ENCODE measurements around the gene FAM117A.
"Not testable (repeated sequence)": the region's sequence is repeated elsewhere in the genome, so short reads cannot be mapped to it uniquely, and the experiment has no call there.

Gene FAM117A

DNA sequence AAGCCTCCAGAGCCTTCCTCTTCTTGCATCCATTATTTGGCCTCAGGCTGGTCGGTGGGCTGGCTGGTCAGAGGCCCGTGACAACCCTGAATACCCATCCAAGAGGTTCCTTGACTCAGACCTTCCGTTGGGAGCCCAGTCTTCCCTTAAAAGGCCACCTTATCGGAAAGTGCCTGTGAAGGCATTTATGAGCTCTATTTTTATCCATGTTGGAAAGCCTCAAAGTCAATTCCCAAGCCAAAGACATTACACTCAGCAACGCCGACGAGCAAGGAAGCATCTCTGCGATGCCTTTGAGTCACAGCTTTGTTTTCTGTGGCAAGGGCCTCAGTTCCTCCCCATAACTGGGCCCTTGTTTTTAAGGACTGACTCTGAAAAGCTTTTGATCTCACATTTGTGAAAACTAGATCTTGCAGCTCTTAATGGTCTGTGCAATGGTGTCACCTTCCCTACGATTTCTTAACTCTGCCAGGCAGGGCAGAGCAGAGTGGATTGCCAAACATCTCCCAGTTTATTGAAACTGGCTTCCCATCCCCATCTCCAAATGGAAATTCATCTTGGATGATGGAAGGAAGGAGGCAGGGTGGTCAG lies 72.8 kb downstream of the FAM117A start:
- Mint-ChIP-seq H3K4me3 (peak overlapping the region; percentile 14 to 26), H3K27me3 (no peaks in the 10 kb centered on the region), H3K4me1 (peaks cover 68% of the 10 kb centered on the region), H3K9me3 (peaks cover 0 to 9% of the 10 kb centered on the region in 2 donors), H3K27ac (no peak overlapping the region)
- DNase-seq: no peak
- ATAC-seq: no peak

DNA sequence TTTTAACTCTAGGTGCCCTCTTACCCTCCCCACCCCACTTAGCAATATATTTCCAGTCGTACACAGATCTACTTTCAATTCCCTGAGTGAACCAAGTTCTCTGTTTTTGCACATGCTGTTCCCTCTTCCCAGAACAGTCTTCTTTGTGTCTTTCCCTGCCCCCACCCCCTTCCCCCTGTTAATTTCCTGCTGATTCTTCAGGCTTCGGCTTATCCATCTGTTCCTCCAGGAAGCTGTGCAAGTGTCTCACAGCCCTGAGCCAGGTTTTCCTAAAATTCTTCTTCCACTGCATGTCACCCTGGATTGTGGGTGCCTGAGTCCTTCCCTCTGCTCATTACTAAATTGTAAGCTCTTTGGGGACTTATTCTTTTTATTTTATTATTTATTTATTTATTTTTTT lies 73.7 kb downstream of the FAM117A start:
- peaks cover 0 to 9% of the 10 kb centered on the region in 2 donors for H3K9me3 Mint-ChIP-seq
- H3K4me3 Mint-ChIP-seq: no peak overlapping the region
- ATAC-seq (no peak), DNase-seq (no peak)
- H3K4me1 Mint-ChIP-seq: peaks cover 59% of the 10 kb centered on the region
- peak overlapping the region in 1 of 2 donors; percentile 37 for H3K27ac Mint-ChIP-seq
- no peaks in the 10 kb centered on the region for H3K27me3 Mint-ChIP-seq

DNA sequence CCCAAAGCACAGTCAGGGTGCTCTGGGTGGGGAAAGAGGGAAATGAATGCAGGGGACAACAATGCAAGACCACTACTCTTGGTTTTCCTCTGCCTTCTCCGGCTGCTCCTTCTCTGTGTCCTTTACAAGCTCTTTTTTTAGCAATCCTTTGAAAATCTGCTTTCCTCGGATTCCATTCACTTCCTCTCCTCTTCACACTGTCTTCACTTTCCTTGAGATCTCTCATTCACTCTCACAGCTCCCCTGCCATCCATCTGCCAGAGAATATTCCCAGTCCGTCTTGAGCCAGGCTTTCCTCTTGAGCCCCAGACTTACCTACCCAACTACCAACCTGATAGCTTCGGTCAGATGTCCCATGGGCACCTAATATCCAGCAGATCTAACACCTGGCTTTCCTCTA lies 75.1 kb downstream of the FAM117A start:
- peaks cover 0 to 9% of the 10 kb centered on the region in 2 donors for H3K9me3 Mint-ChIP-seq
- no peak for DNase-seq
- no peaks in the 10 kb centered on the region for H3K27me3 Mint-ChIP-seq
- no peak for ATAC-seq
- peak overlapping the region; percentile 11 to 41 for H3K4me3 Mint-ChIP-seq
- peak overlapping the region; percentile 54 to 86 for H3K27ac Mint-ChIP-seq
- H3K4me1 Mint-ChIP-seq: peaks cover 48% of the 10 kb centered on the region

DNA sequence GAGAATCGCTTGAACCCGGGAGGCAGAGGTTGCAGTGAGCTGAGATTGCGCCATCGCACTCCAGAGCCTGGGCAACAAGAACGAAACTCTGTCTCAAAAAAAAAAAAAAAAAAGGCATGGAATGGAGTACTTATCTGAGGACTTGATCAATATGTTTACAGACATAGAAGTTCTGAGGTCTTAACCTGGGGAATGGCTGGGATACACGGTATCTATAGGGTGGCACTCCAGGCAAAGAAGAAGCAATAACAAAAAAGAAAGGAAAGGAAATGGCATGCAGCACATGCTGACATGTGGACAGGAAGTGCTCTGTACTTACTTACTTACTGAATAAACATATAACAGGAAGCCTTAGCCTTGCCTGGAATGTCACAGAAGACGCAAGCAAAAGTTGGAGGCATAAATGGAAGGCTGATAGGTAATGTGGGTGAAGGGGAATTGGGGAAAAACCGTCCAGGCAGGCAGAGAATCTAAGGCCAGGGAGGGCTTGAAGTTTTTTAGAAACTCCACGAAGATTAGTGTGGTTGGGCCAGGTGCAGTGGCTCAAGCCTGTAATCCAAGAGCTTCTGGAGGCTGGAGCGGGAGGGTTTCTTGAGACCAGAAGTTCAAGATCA lies 75.9 kb downstream of the FAM117A start:
- DNase-seq (peak; percentile 16 to 29), ATAC-seq (peak; percentile 57)
- peaks cover 48% of the 10 kb centered on the region for H3K4me1 Mint-ChIP-seq
- peak overlapping the region; percentile 91 to 99 for H3K27ac Mint-ChIP-seq
- H3K9me3 Mint-ChIP-seq: peaks cover 0 to 9% of the 10 kb centered on the region in 2 donors
- H3K27me3 Mint-ChIP-seq: no peaks in the 10 kb centered on the region
- H3K4me3 Mint-ChIP-seq: peak overlapping the region; percentile 58 to 79

DNA sequence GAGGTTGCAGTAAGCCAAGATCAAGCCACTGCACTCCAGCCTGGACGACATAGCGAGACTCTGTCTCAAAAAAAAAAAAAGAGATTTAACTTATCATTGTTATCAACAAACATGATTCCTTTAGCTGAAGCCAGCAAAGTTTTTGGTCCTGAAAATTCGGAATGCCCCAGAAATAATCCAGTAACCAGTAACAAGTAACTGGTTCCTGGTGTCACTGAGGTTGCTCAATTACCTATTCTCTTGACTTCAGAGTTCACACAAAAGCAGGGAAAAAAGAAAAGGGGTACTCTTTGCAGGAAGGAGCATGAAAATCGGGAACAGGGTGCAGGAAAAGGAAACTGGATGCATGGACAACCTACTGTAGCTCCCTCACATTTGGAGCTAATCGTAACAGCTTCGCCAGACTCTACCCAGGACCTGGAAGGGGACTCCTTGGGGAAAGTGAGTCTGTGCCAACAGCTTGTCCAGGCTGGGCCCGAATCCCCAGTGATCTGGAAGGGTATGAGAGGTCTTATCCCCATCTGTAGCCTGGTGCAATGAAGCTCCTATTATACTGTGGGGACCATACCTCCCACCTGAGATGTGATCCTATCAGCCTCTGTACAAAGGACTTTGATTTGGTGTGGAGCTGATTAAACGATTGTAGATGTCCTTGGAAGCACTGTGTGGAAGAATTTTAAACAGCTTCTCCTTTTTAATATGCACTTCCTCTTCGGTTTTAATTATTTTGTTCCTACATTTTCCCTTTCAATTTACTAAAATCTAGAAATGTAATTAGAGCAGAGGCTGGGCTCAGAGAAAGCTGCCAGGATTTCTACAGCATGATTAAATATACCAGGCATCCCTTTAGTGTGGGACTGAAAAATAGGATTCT lies 82.6 kb downstream of the FAM117A start:
- H3K27me3 Mint-ChIP-seq: no peaks in the 10 kb centered on the region
- DNase-seq (no peak), ATAC-seq (no peak)
- H3K27ac Mint-ChIP-seq: no peak overlapping the region
- H3K4me1 Mint-ChIP-seq: peaks cover 11% of the 10 kb centered on the region
- H3K4me3 Mint-ChIP-seq: no peak overlapping the region
- peaks cover 0 to 4% of the 10 kb centered on the region in 2 donors for H3K9me3 Mint-ChIP-seq

DNA sequence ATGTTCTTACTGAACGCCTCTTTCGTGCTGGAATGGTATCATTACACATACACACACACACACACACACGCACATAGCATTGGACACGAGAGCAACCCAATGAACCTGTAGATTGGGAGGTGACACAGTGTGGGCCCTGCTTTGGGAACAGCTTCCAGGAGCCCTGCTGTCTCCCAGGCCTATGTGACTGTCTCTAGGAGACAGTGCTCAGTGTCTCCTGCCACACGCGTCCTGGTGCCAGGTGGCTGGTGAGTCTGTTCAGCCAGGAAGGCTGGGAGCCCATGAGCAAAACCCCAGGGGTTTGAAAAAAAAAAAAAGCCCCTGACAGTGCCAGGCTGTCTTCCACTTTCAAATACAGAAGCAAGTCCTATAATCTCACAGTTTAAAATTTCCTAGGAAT lies 83.6 kb downstream of the FAM117A start:
- Mint-ChIP-seq H3K9me3 (peaks cover 0 to 4% of the 10 kb centered on the region in 2 donors), H3K27me3 (no peaks in the 10 kb centered on the region), H3K4me3 (no peak overlapping the region), H3K4me1 (peaks cover 21% of the 10 kb centered on the region), H3K27ac (no peak overlapping the region)
- ATAC-seq (no peak), DNase-seq (no peak)

DNA sequence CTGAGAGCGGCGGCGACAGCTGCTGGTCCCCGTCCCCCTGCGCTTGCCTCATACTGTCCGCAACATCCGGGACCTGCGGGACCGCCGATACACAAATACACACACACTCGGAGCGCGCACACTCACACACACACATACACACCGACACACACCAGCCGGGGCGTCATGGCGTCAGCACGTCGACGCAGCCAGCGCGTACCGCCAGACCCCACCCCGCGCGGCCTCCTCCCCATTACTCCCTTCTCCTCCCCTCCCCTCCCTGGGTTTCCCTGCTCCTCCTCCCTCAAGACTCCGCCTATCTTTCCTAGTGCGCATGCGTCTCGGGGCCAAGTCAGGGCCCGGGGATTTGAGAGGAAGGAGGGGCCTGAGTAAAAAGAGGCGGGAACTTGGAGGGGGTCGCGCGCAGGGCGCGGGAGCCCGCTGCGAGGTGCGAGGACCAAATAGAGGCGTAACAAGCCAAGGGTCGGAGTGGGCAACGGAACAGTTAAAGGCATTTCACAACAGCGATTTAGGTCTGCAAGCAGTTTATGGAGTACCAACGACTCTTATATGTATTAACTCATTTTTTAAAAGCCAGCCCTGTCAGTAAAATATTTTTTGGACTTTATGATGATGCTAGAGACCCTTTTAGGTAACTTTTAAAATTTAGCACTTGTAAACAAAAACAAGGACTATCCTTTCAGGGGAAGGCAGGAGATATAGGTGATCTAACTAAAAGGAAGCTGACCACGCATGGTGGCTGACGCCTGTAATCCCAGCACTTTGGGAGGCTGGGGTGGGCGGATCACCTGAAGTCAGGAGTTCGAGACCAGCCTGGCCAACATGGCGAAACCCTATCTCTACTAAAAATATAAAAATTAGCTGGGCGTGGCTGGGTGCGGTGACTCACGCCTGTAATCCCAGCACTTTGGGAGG lies 85.7 kb downstream of the FAM117A start, which contains the start of gene SPOP:
TSS of gene SPOP (minus strand) at position 165 of the 915 bp plus-strand sequence. CDS start 55,287 bp downstream, outside the sequence.
- DNase-seq: peak; percentile 99
- Mint-ChIP-seq H3K27ac (peak within 1 kb of the TSS; percentile 98 to 99), H3K9me3 (peaks cover 0 to 4% of the 10 kb centered on the region in 2 donors), H3K27me3 (no peaks in the 10 kb centered on the region), H3K4me3 (peak within 1 kb of the TSS; percentile 80 to 93), H3K4me1 (peaks cover 40% of the 10 kb centered on the region)
- peak; percentile 94 for ATAC-seq

DNA sequence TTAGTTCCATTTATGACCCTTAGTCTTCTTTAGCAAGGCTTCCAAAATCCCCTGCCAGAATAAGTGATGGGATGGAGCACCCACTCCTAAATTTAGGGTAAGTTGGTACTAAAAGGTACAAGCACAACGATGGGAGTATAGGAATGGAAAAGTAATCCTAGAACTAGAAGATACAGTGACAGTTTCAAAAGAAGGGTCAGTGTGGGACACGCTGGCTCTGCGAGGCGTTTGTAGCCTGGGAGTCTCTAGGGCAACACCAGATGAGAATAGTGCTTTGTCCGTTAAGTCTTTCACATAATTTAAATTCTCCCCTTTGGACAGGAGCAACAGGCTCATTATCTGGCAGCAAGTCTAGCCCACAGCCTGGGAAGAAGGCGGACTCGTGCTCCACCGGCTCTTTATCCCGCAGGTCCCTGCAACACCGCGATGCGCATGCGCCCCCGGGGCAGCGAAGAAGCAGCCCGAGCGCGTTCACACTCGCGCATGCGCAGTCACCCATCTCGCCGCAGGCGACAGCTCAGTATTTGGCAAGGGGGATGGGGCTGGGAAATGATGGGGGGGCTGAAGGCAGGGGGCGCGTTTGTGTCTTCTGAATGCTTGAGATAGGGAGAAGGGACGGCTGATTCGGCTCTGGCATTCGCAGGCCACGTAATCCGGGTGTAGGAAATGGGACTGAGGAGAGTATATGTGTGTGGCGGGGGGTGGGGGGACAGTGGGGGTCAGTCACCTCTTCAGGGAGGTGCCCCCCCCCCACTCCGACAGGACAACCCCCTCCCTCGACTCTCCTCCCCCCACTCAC lies 86.6 kb downstream of the FAM117A start:
- Mint-ChIP-seq H3K9me3 (peaks cover 0 to 4% of the 10 kb centered on the region in 2 donors), H3K4me3 (peak overlapping the region; percentile 80 to 93), H3K27me3 (no peaks in the 10 kb centered on the region), H3K27ac (peak overlapping the region; percentile 98 to 99), H3K4me1 (peaks cover 46% of the 10 kb centered on the region)
- ATAC-seq (peak; percentile 72), DNase-seq (peak; percentile 93 to 94)

DNA sequence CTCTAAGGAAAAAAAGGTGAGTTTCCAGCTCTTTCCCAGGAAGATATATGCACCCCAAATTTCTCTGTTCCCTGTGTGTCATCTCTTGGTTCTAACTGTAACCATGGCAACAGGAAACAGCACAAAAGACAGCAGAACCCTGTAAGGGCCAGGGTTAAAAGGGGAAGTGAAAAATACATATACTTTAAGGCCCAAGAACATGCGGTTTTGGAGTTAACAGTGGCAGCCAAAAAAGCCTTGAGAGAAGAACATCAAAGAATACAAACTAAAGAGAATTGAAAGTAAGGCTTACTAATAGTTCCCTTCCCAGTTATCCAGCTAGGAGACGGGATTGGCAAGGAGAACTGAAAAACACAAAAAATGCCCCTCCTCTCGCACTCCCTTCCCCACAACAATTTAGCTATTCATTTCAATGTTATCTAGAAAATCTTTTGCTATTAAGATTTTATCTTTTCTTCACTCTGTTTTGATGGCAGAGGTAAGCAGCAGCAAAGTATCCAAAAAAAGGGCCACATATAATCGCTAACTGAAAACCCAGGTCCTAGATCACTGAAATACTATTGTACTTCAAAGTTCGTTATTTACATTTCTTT lies 87.6 kb downstream of the FAM117A start:
- Mint-ChIP-seq H3K27me3 (no peaks in the 10 kb centered on the region), H3K9me3 (peaks cover 0 to 4% of the 10 kb centered on the region in 2 donors), H3K4me3 (peak overlapping the region; percentile 80 to 93), H3K4me1 (peaks cover 55% of the 10 kb centered on the region), H3K27ac (peak overlapping the region; percentile 98 to 99)
- ATAC-seq (peak; percentile 27), DNase-seq (peak; percentile 24 to 32)

DNA sequence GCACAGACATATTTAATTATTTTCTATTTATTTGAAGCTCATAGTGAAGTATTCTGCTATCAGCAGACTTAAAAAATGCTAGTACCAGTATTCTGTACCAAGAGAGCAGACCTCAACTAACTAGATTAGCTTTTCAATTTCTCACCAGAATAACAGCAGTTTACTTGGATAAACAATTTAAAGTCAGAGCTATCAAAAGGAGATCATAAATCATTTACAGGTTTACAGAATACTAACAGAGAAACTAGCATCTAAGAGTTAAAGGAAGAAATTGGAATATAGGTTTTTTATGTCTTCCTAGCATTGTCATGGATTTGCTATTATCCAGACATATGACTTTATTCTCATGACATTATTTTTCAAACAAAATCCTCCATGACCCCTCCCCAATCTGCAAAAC lies 89.4 kb downstream of the FAM117A start:
- no peak for ATAC-seq
- H3K4me1 Mint-ChIP-seq: peaks cover 68% of the 10 kb centered on the region
- H3K27me3 Mint-ChIP-seq: no peaks in the 10 kb centered on the region

DNA sequence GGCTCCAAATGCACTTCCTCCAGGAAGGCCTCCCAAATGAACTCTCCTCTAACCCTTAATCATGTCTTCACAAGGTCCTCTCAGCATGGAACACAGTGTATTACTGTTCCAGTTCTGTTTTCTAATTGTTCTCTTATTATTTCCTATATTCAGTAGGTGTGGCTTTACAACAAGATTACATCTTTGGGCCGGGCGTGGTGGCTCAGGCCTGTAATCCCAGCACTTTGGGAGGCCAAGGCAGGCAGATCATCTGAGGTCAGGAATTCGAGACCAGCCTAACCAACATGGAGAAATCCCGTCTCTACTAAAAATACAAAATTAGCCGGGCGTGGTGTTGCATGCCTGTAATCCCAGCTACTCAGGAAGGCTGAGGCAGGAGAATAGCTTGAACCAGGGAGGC lies 90.3 kb downstream of the FAM117A start:
- H3K27me3 Mint-ChIP-seq, H3K4me3 Mint-ChIP-seq, DNase-seq, H3K9me3 Mint-ChIP-seq, ATAC-seq: not testable (repeated sequence)
- Mint-ChIP-seq H3K27ac (peak overlapping the region in 1 of 2 donors; percentile 43), H3K4me1 (peaks cover 68% of the 10 kb centered on the region)

More for the DNA sequence above, 89.4 kb downstream of the FAM117A start:
- no peak for DNase-seq
- Mint-ChIP-seq H3K27ac (peak overlapping the region in 1 of 2 donors; percentile 16), H3K9me3 (peaks cover 0 to 4% of the 10 kb centered on the region in 2 donors), H3K4me3 (peak overlapping the region; percentile 17 to 80)

DNA sequence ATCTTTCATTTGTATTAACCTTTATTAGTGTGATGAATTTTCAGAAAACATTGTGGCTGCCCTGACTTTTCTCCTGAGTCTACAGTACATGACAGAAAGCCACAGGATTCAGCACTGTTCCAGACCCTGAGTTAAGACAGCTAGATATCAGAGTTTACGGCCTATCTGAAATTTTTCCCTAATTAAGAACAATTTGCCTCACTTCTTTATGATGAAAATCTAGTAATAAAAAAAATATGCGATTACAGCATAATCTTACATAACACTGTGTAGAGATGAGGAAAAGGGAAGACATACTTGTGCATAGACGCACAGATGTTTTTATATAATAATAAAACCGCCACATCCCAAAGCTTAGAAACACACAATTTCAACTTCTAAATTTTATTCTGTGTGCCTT lies 93.3 kb downstream of the FAM117A start:
- no peak for DNase-seq
- Mint-ChIP-seq H3K4me3 (no peak overlapping the region), H3K9me3 (no peaks in the 10 kb centered on the region), H3K27ac (no peak overlapping the region), H3K4me1 (peaks cover 71% of the 10 kb centered on the region), H3K27me3 (no peaks in the 10 kb centered on the region)
- no peak for ATAC-seq

DNA sequence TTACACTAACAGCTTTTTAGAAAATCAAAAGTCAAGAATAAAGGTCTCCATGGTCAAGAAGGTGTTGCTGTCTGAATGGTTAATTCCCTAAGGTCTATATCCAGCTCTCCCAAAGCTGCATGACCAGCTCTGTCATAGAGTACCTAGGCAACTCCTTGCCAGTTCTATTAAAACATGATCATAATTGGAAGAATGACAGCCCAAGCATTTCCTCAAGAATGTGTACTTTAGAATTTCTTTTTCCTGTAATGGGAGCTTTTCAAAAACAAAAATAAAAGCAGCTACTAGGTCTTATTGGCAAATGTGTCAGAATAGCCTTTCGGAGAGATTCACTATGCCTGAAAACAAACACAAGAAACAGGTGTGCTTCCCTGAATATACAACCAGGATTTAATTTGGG lies 93.9 kb downstream of the FAM117A start:
- Mint-ChIP-seq H3K9me3 (no peaks in the 10 kb centered on the region), H3K27ac (no peak overlapping the region), H3K4me3 (no peak overlapping the region), H3K4me1 (peaks cover 71% of the 10 kb centered on the region), H3K27me3 (no peaks in the 10 kb centered on the region)
- ATAC-seq (no peak), DNase-seq (no peak)

DNA sequence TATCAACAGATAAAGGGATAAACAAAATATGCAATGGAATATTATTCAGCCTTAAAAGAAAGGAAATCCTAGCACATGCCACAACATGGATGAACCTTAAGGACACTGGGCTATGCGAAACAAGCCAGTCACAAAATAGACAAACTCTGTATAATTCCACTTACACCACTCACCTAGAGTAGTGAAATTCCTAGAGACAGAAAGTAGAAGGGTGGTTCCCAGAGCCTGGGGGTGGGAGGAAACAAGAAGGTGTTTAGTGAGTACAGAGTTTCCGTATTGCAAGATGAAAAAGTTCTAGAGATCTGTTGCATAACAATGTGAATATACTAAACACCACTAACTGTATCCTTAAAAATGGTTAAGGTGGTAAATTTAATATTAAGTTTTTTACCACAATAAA lies 96.1 kb downstream of the FAM117A start:
- DNase-seq: no peak
- H3K27ac Mint-ChIP-seq: peak overlapping the region in 1 of 2 donors; percentile 13
- no peaks in the 10 kb centered on the region for H3K9me3 Mint-ChIP-seq
- H3K27me3 Mint-ChIP-seq: no peaks in the 10 kb centered on the region
- no peak overlapping the region for H3K4me3 Mint-ChIP-seq
- H3K4me1 Mint-ChIP-seq: peaks cover 66% of the 10 kb centered on the region
- ATAC-seq: no peak
